ENCODE results near the gene NFIC. TPM values are rescaled to one million over a fixed set of nuclear protein-coding genes. Genes with fewer than 3 reads are reported as not detected.
A peak's percentile ranks its signal among the peaks of the same experiment; 100 is the strongest.

The NFIC gene
- total and polyA plus RNA-seq, 10 of the 15 experiments (the other 5 are each of a cell fraction or from before 2014, with no cell fraction given) = 0.71 to 53.5 (median 10.2) TPM

GRCh38 chr19:3505598-3506383 lies 139.4 kb downstream of the NFIC start, which contains the start of gene FZR1:
Gene FZR1, plus strand, starts transcription at chr19:3506311. Its CDS starts 16,679 bp downstream, at chr19:3522990.
- RAD21 ChIA-PET (ENCODE audit: unreplicated experiment) = no interaction called here
- Histone ChIP-seq H3K9me3 (replicated peaks; ENCODE audit: control insufficient read depth, insufficient read depth, low read length) (no peaks in the 10 kb centered on the region), H3K9ac (ENCODE audit: control insufficient read depth, insufficient read depth, low read length) (peak within 1 kb of the TSS; percentile 91), H3K4me1 (ENCODE audit: control insufficient read depth, insufficient read depth, low read length) (peaks cover 7% of the 10 kb centered on the region), H3K27ac (ENCODE audit: control insufficient read depth, insufficient read depth) (peak within 1 kb of the TSS; percentile 91), H4K20me1 (ENCODE audit: control insufficient read depth, insufficient read depth) (no peaks in the 10 kb centered on the region), H3K4me3 (peak within 1 kb of the TSS; percentile 99), H3K79me2 (ENCODE audit: control insufficient read depth, insufficient read depth, low read length) (peaks cover 36% of the 10 kb centered on the region), H3K27me3 (replicated peaks in 1 of 2; ENCODE audit: control insufficient read depth in 2 of 2, insufficient read depth in 2 of 2, low read length in 1 of 2) (no peaks in the 10 kb centered on the region), H2AFZ (ENCODE audit: control insufficient read depth, low read depth, low read length) (peak within 1 kb of the TSS; percentile 98), H3K4me2 (ENCODE audit: control insufficient read depth, insufficient read depth) (peak within 1 kb of the TSS; percentile 97), H3K36me3 (ENCODE audit: control insufficient read depth in 2 of 2, insufficient read depth in 2 of 2, low read length in 1 of 2) (no peaks in the 10 kb centered on the region; a peak in 3 of 4 replicates)
- intact Hi-C loops (cut with micrococcal nuclease; ENCODE audit: unreplicated experiment) = no loop called here
- DNase-seq (ENCODE audit: low read depth, low spot score) (peak; percentile 94), ATAC-seq (peak; percentile 93), FAIRE-seq (peak; percentile 95)
- BruUV-seq (replicated peaks) = TSS peak; percentile 89
- WGBS (ENCODE audit: insufficient coverage, insufficient replicate concordance, low lambda C conversion rate, missing lambda C conversion rate) = under 1% methylated on average over 45 of the region's 79 CpGs
- in situ Hi-C loops (cut with MboI) = no loop called here
- CTCF ChIA-PET = no interaction called here
- SMC1A ChIA-PET (ENCODE audit: uncharacterized antibody, unreplicated experiment) = interaction anchor here (0.6 kb wide), 1 partner anchor 49 kb away, joined by 3 read pairs; no protein-coding TSS in a partner anchor
- POLR2A ChIA-PET = interaction anchor here (0.9 kb wide), 1 partner anchor 9 kb away, joined by 4 read pairs; no protein-coding TSS in a partner anchor
- TF ChIP-seq TCF7 (IDR thresholded peaks at IDR 0.05; ENCODE audit: borderline replicate concordance) = no peak
- no peak for TF ChIP-seq CHD1 (IDR thresholded peaks at IDR 0.05; ENCODE audit: low read depth, low read length)
- 0 out of 2 replicates have a peak, but pooled peaks have one; percentile 54 for TF ChIP-seq SMARCA5 (IDR thresholded peaks at IDR 0.05)
- peak in 1 of 2 experiments; percentile 83; a peak in 1 of 3 replicates for TF ChIP-seq EGR1 (IDR thresholded peaks at IDR 0.05; ENCODE audit: borderline replicate concordance in 1 of 2, low read depth in 2 of 2, low read length in 2 of 2)
- TF ChIP-seq NBN (IDR thresholded peaks at IDR 0.05) = peak; percentile 70
- TF ChIP-seq, protein P1, sequence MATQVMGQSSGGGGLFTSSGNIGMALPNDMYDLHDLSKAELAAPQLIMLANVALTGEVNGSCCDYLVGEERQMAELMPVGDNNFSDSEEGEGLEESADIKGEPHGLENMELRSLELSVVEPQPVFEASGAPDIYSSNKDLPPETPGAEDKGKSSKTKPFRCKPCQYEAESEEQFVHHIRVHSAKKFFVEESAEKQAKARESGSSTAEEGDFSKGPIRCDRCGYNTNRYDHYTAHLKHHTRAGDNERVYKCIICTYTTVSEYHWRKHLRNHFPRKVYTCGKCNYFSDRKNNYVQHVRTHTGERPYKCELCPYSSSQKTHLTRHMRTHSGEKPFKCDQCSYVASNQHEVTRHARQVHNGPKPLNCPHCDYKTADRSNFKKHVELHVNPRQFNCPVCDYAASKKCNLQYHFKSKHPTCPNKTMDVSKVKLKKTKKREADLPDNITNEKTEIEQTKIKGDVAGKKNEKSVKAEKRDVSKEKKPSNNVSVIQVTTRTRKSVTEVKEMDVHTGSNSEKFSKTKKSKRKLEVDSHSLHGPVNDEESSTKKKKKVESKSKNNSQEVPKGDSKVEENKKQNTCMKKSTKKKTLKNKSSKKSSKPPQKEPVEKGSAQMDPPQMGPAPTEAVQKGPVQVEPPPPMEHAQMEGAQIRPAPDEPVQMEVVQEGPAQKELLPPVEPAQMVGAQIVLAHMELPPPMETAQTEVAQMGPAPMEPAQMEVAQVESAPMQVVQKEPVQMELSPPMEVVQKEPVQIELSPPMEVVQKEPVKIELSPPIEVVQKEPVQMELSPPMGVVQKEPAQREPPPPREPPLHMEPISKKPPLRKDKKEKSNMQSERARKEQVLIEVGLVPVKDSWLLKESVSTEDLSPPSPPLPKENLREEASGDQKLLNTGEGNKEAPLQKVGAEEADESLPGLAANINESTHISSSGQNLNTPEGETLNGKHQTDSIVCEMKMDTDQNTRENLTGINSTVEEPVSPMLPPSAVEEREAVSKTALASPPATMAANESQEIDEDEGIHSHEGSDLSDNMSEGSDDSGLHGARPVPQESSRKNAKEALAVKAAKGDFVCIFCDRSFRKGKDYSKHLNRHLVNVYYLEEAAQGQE (IDR thresholded peaks at IDR 0.05; ENCODE audit: low read depth, low read length) = no peak
- TF ChIP-seq CREB1 (IDR thresholded peaks at IDR 0.05; ENCODE audit: low read depth) = peak; percentile 97
- no peak for TF ChIP-seq ZNF207 (IDR thresholded peaks at IDR 0.05; ENCODE audit: borderline replicate concordance)
- TF ChIP-seq ZNF592 (IDR thresholded peaks at IDR 0.05) = no peak
- no peak for TF ChIP-seq SIX5 (IDR thresholded peaks at IDR 0.05; ENCODE audit: low read depth, low read length, severe bottlenecking)
- TF ChIP-seq SMAD5 (IDR thresholded peaks at IDR 0.05; ENCODE audit: low read depth) = 0 out of 2 replicates have a peak, but pooled peaks have one; percentile 12
- TF ChIP-seq TCF12 (IDR thresholded peaks at IDR 0.05; ENCODE audit: low read depth, low read length) = no peak
- TF ChIP-seq ZSCAN29 (IDR thresholded peaks at IDR 0.05) = no peak
- TF ChIP-seq ASH2L (IDR thresholded peaks at IDR 0.05; ENCODE audit: borderline replicate concordance, low read depth) = no peak
